SU-DHL-6 (cell line): ENCODE results near the gene CCN2.

Experiments used
- EZH2phosphoT487 ChIP-seq: fragments of 200-600 bp; sonication (generic), shearing (Covaris generic); conservative IDR thresholded peaks from 2 replicates; pipeline ENCODE4 v1.6.1; 2018; ENCODE audit warnings: mild to moderate bottlenecking, antibody characterized with exemption, low read length, moderate library complexity, mixed read lengths
- TF ChIP-seq, protein P1 (sequence below): fragments of 200-600 bp; sonication (generic); IDR thresholded peaks from one replicate; pipeline ENCODE4 v1.5.1; 2017; ENCODE audit warnings: antibody characterized with exemption, mild to moderate bottlenecking, low read length, moderate library complexity; ENCODE audit not compliant: insufficient read depth, poor library complexity, severe bottlenecking

DNA sequence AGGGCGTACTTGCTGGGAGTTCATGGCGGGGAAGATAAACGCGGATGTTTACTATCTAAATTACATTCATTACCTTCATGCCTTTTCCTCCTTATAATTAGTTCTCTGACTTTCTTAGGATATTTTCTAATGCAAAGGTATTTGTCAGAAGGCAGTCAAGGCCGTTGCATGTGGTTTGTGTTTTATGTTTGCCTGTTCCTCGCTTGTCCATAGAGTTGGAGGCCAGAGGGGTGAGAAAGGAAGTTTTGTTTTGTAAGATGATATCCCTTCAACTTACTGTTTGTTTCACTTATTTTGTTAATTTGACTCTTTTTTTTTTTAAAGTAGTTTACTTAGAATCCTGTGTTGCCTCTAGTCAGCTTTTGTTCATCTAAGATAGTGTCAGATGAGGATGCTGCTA is 4.0 kb upstream of the CCN2 start:
- TF ChIP-seq, protein P1, sequence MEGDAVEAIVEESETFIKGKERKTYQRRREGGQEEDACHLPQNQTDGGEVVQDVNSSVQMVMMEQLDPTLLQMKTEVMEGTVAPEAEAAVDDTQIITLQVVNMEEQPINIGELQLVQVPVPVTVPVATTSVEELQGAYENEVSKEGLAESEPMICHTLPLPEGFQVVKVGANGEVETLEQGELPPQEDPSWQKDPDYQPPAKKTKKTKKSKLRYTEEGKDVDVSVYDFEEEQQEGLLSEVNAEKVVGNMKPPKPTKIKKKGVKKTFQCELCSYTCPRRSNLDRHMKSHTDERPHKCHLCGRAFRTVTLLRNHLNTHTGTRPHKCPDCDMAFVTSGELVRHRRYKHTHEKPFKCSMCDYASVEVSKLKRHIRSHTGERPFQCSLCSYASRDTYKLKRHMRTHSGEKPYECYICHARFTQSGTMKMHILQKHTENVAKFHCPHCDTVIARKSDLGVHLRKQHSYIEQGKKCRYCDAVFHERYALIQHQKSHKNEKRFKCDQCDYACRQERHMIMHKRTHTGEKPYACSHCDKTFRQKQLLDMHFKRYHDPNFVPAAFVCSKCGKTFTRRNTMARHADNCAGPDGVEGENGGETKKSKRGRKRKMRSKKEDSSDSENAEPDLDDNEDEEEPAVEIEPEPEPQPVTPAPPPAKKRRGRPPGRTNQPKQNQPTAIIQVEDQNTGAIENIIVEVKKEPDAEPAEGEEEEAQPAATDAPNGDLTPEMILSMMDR, result no peak
- no peak for TF ChIP-seq EZH2phosphoT487
